Ramos (cell line): Measurements from ENCODE around the gene RTEL1.

Experiments
- in situ Hi-C: fragments of 300-500 bp; cut with MboI; formaldehyde crosslinking; loops from one replicate; pipeline ENCODE4 v1.14.3; 2022; ENCODE audit warnings: low sequenced_read_pairs; ENCODE audit not compliant: unreplicated experiment

Gene RTEL1

DNA sequence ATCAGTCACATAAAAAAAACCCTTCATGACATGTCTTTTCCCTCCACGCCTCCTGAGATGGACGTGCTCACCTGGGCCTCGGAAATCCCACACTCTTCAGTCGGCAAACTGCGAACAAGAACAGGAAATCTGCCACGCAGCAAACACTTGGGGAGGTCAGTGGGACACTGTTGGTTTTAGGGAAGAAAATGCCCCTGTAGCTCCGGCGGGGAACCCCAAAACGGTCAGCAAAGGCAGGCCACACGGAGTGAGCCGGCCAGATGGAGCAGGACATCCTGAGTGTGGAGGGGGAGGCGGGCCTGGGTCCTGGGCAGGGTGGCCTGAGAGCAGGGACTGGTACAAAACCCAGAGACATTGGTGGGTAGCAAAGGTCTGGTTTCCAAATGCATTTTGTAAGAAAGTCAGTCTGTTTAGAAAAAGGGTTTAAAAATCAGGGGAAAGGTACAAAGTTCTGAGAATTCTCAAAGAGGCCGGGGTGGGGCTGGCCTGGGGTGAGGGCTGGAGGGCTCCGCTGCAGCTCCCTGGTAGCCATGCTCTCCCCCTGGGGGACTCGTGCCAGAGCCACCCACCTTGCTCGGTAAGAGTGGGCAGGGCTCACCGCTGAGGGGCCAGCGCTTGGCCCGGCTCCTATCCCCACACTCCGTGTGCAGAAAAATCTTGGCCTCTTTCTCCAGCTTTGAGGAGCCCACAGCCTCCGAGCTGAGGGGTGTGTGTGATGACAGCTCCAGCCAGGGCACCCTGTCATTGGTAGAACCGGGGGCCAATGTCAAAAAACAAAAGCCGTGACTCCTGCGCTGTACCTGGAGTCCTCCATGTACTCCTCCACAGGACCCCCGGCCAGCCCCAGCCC is 86.7 kb downstream of the RTEL1 start:
- in situ Hi-C loops, result no loop called here

DNA sequence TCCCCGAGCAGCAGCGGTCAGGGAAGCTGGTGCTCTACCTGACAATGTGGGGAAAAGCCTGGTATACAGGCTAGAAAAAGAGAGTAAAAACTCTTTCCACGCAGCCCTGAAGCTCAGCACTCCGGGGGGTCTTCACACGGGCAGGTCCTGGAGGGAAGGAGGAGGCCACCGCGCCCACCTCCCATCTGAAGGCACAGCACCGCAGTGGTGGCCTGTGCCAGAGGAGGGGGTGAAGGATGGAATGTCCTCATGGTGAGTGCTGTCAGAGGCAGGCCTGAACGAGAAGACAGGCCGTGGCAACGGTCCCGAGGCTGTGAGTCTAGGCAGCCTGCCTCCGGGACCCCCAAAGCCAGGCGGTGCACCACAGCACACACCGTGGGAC is 87.3 kb downstream of the RTEL1 start:
- in situ Hi-C loops, result no loop called here
